HEK293 (cell line): ENCODE results near the gene MAS1.

Source experiments
- HOXA7 ChIP-seq: sonication (generic); formaldehyde crosslinking; IDR thresholded peaks from 2 replicates; pipeline ENCODE4 v1.8.1; 2022; ENCODE audit warnings: missing genetic modification reagents, borderline replicate concordance
- SALL2 ChIP-seq: fragments of 450-650 bp; formaldehyde crosslinking; IDR thresholded peaks from 2 replicates; pipeline ENCODE4 v1.5.0; 2017; ENCODE audit warnings: missing biosample characterization, mild to moderate bottlenecking, missing genetic modification characterization, borderline replicate concordance
- TF ChIP-seq, protein P1 (sequence below): fragments of 450-650 bp; formaldehyde crosslinking; IDR thresholded peaks from 2 replicates; pipeline ENCODE4 v1.5.1; 2016; ENCODE audit warnings: missing biosample characterization, missing genetic modification characterization

DNA sequence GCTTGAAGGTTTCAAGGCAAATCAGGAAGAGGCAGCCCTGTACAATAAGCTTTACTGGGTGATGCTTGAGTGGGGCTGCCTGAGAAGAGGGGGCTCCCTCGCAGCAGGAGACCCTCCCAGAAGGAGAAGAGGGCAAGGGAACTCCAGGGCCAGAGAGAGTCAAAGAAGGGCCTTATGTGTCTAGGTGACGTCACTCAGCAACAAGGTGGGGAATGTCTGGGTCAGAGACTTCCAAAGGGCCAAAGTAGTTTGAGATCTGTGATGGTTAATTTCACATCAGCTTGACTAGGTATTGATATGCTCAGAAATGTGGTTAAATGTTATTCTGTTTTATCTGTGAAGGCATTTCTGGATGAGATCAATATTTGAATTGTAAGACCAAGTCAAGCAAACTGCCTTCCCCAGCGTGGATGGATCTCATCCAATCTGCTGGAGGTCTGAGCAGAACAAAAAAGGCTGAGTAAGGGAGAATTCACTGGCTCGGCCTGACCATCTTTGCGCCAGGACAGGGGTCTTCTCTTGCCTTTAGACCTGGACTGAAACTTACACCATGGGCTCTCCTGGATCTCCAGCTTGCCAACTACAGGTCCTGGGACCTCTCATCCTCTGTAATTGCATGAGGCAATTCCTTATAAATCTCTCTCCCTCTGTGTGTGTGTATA lies 35.9 kb downstream of the MAS1 start:
- TF ChIP-seq, protein P1, sequence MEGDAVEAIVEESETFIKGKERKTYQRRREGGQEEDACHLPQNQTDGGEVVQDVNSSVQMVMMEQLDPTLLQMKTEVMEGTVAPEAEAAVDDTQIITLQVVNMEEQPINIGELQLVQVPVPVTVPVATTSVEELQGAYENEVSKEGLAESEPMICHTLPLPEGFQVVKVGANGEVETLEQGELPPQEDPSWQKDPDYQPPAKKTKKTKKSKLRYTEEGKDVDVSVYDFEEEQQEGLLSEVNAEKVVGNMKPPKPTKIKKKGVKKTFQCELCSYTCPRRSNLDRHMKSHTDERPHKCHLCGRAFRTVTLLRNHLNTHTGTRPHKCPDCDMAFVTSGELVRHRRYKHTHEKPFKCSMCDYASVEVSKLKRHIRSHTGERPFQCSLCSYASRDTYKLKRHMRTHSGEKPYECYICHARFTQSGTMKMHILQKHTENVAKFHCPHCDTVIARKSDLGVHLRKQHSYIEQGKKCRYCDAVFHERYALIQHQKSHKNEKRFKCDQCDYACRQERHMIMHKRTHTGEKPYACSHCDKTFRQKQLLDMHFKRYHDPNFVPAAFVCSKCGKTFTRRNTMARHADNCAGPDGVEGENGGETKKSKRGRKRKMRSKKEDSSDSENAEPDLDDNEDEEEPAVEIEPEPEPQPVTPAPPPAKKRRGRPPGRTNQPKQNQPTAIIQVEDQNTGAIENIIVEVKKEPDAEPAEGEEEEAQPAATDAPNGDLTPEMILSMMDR: no peak
- TF ChIP-seq HOXA7 (CRISPR knock-in tag): no peak
- TF ChIP-seq SALL2 (tag by site-specific recombination): no peak
